SK-MEL-5 (cell line): ENCODE results near the gene H6PD. TPM values are rescaled to one million over a fixed set of nuclear protein-coding genes. Genes with fewer than 3 reads are reported as not detected.

ENCODE experiments used
- DNase-seq: peaks from one replicate; pipeline ENCODE4 v3.0.0-alpha.2; 2016; ENCODE audit warnings: low read depth, low spot score
- in situ Hi-C: cut with HindIII; loops from 2 replicates; pipeline ENCODE4 v1.10.0; 2016; ENCODE audit warnings: low sequenced_read_pairs, high pct_unique_total_duplicates, low pct_unique_long_range_greater_than_20kb
- polyA plus RNA-seq, 2 experiments: library from polyadenylated mRNA; depleted of rRNA; stranded (reverse); fragments of >200 nt; gene quantifications; 2 replicates each; pipeline ENCODE4 v1.2.3, GENCODE V29; 2015
- total RNA-seq: library from RNA; depleted of rRNA; stranded (reverse); fragments of >200 nt; shearing (Covaris generic); gene quantifications from 2 replicates; pipeline ENCODE4 v1.2.3, GENCODE V29; 2014; rRNA removed

H6PD gene, protein sequence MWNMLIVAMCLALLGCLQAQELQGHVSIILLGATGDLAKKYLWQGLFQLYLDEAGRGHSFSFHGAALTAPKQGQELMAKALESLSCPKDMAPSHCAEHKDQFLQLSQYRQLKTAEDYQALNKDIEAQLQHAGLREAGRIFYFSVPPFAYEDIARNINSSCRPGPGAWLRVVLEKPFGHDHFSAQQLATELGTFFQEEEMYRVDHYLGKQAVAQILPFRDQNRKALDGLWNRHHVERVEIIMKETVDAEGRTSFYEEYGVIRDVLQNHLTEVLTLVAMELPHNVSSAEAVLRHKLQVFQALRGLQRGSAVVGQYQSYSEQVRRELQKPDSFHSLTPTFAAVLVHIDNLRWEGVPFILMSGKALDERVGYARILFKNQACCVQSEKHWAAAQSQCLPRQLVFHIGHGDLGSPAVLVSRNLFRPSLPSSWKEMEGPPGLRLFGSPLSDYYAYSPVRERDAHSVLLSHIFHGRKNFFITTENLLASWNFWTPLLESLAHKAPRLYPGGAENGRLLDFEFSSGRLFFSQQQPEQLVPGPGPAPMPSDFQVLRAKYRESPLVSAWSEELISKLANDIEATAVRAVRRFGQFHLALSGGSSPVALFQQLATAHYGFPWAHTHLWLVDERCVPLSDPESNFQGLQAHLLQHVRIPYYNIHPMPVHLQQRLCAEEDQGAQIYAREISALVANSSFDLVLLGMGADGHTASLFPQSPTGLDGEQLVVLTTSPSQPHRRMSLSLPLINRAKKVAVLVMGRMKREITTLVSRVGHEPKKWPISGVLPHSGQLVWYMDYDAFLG
- total RNA-seq: 9.8 and 10.4 TPM in 2 replicates
- polyA plus RNA-seq (2015; cell fraction: cytosol; rRNA removed): 25.9 and 31.3 TPM in 2 replicates
- polyA plus RNA-seq (2015; cell fraction: nucleus; rRNA removed): 24.6 and 27.5 TPM in 2 replicates

DNA sequence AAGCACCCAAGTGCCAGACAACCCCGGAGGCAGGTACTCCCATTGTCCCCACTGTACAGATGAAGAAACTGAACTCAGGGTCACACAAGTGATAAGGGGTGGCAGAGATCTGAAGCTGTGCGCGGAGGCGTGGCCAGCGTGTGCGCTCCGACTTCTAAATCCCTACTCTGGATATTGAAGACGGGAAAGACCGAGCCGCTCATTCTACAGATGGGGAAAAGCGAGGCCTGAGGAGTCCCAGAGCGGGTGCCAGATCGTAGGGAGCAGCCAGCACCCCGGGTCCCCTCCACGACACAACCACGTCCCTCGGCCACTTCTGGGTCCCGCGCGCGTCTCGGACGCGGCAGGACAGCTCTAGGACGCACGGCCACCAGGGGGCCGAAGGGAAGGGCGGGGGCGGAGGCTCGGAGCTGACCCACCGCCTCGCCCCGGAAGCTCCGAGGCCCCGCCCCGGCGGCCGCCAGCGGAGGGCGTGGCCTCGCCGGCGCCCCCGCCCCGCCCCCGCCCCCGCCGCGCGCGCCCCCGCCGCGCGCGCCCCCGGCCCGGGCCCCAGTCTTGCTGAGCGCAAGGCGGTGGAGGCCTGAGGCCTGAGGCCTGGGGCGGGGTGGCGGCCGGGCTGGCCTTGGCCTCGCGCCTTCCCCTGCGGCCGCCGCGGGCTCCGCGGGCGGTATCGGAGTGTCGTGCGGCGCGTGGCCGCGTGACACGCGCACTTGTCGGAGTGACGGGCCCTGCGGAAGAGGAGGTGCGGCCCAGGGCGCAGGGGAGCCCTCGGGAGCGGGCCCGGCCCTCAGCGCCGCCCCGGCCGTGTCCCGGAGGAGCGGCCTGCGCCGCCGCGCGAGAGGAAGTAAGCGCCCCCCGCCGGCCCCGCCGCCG, at the start of gene H6PD:
Gene H6PD, plus strand, starts transcription at position 552 of the 873 bp plus-strand sequence. CDS start 10,161 bp downstream, outside the sequence.
- peak; percentile 72 for DNase-seq
- in situ Hi-C loops: no loop called here

DNA sequence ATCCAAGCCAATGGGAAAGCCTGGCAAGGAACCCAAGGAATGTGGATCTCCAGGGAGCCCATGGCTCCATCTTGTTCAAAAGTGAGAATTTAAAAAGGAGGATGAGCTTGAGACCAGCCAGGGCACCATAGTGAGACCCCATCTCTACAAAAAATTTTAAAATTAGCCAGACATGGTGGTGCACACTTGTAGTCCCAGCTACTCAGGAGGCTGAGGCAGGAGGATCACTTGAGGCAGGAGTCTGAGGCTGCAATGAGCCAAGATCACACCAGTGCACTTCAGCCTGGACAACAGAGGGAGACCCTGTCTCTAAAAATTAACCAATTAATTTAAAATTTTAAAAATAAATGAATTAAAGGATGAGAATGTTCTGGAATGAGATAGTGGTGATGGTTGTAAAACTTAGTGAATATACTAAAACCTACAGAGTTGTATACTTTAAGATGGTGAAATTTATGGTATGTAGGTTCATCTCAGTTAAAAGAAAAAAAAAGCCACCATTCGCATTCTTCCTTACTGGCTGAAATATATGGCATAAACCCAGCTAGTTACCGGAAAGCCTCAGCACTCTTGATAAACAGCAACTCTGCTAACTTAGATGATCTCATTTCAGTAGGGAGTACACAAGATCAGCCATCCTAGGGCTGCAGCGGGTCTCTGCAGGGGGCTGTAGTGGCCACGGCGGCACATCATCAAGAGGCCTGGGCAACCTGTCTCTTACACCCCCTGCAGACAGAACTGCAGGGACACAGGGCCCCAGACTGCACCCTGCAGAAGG, 48.3 kb upstream of the H6PD start:
- in situ Hi-C loops: no loop called here
- no peak for DNase-seq

DNA sequence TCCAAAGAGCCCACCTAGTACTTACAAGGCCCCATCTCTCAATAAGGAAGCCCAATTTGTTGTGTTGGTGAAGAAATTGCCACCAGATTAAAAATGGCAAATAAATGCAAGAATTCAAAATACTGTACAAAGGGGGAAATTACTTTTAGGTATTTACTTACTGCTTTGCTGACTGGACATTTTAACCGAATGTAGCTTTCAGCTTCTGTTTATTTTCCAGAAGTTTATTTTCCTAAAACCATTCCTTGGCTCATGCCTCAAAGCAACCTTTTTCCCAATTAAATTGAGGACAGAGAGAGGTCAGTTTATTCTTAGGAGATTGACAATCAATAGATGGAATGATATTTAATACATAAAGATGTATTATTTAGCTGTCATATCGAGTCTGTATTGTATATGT, 47.6 kb upstream of the H6PD start:
- in situ Hi-C loops: no loop called here

DNA sequence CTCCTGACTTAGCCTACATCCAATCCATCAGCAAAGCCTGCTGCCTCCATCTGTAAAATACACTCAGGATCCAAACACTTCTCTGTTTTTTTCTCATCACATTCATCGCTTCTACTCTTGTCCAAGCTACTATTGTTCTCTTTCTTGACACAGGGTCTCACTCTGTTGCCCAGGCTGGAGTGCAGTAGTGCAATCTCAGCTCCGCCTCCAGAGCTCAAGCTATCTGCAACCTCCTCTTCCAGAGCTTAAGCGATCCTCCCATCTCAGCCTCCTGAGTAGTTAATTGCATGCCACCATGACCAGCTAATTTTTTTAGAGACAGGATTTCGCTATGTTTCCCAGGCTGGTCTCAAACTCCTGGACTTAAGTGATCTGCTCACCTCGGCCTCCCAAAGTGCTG, 44.3 kb upstream of the H6PD start:
- no peak for DNase-seq
- in situ Hi-C loops: no loop called here

More for the DNA sequence above, 47.6 kb upstream of the H6PD start:
- DNase-seq: no peak

DNA sequence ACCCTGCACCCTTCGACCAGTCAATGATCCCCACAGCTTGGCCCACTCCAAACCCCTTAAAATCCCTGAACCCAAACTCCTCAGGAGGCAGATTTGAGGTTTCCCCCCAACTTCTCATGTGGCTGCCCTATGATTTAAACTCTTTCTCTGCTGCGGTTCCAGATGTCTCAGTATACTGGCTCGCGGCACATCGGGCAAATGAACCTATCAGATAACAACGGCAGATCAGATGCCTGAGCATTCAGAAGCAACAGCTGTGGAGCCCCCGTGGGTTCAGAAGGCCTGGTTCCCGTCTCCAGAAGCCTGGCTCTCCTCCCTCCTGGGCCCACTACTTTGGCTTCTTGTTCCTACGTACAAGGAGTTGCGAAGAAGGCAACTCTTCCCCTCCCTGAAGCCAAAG, 43.3 kb upstream of the H6PD start:
- no peak for DNase-seq
- in situ Hi-C loops: no loop called here

- no peak for DNase-seq
- in situ Hi-C loops: no loop called here
These were observed 41.9 kb upstream of the H6PD start for GRCh38 chr1:9192578-9193232.

- in situ Hi-C loops: no loop called here
- DNase-seq: no peak
These were observed 41.3 kb upstream of the H6PD start for GRCh38 chr1:9193233-9193625.

- no peak for DNase-seq
- in situ Hi-C loops: no loop called here
These were observed 40.5 kb upstream of the H6PD start for GRCh38 chr1:9194024-9194423.

GRCh38 chr1:9195651-9196050, 38.9 kb upstream of the H6PD start:
- in situ Hi-C loops: no loop called here

GRCh38 chr1:9196129-9197040, 38.2 kb upstream of the H6PD start:
- in situ Hi-C loops: no loop called here
- peak; percentile 73 for DNase-seq

More at GRCh38 chr1:9195651-9196050, 38.9 kb upstream of the H6PD start:
- DNase-seq: peak; percentile 65

DNA sequence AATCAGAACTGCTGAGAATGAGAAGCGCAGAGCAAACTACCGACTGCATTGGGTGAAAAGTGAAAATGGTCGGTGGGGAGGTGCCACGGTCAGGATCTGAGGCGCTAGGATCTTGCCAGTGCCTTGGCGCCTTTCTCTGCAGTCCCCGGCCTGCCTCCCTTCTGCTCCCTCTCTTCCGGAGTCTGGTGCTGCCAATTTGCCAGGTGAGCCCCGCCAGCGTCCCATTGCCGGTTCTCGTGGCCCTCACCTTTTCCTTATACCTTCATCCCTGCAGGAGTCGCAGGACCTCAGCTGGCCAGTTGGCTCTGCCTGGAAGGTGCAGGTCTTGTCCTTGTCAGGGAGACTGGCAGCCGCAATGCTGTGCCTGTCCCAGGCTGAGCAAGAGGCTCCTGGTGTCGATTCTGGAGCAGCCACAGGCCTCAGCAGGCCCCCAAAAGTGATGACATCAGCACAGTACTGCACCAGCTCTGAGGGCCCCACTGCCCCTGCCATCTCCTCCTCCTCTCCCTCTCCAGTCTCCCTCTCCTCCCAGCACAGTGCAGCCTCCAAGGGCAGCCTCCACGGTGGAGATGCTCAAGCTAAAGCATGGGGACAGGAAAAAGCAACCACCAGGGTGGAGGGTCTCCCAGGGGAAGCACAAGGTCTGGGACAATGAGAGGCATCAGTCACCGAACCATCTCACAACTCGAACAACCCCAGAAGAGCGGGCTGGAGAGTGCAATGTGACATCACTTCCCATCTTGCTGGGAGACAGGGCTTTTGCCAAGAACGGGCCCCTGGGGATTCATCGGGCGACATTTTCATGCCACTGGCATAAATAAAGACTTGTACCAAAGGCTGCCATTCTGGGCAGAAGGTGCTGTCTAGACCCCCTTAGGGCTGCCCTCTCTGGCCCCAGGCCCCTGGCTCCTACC, 37.1 kb upstream of the H6PD start:
- in situ Hi-C loops: no loop called here
- no peak for DNase-seq

DNA sequence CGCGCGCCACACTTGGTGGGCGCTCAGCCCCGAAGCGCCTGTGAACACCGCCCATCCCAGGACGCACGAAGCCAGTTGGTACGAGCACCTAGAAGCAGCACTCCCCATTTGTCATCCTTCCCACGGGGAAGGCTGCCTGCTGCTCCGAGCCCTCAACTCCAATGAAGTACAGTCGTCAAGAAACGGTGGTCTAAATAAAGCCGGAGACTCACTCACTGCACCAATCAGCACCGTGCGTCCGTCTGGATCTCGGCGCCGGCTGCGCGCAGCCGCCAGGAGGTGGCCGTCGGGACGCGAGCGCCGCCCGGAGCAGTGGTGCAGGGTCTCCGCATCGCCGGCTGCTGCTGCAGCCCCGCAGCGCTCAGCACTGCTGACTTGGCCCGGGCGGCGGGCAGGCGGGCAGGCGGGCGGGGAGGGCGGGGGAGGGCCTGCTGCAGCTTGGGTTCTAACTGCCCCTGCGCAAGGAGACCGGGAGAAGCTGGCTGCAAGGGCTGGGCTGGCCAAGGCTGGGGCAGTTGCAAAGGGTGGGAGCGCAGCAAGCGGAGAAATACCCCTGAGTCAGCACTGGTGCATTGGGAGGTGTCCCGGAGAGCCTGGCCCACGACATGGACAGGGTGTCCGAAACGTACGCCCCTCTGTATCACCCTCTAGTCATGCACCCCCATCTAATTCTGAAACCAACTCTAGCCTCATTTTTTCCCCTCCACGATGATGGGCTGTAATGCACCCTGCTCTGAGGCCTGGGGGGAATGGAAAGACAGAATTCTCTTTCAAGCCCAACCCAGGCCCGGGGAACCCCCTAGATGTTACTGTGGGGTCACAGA, 35.8 kb upstream of the H6PD start:
- no peak for DNase-seq

DNA sequence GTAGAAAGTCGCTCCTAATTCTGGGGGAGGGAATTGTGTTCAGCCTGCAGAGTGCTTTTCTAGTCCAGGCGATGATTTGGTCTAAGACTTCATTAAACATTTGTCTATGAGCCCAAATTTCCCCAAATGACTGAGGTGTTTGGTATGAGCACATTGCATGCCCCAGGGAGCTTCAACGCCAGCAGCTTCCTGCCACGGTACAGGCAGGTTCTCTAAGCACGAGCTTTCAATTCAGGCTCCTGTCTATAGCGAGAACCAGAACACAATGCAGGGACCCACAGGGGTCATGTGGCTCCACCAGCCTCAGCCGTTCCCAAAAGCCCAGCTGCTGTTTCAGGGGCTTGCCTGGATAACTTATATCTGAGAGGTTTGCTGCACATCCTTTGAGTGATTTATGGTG, 34.1 kb upstream of the H6PD start:
- in situ Hi-C loops: no loop called here

More for the DNA sequence above, 35.8 kb upstream of the H6PD start:
- in situ Hi-C loops: no loop called here

More for the DNA sequence above, 34.1 kb upstream of the H6PD start:
- DNase-seq: no peak
